ENCODE data around the gene ZBTB20.

The ZBTB20 gene

DNA sequence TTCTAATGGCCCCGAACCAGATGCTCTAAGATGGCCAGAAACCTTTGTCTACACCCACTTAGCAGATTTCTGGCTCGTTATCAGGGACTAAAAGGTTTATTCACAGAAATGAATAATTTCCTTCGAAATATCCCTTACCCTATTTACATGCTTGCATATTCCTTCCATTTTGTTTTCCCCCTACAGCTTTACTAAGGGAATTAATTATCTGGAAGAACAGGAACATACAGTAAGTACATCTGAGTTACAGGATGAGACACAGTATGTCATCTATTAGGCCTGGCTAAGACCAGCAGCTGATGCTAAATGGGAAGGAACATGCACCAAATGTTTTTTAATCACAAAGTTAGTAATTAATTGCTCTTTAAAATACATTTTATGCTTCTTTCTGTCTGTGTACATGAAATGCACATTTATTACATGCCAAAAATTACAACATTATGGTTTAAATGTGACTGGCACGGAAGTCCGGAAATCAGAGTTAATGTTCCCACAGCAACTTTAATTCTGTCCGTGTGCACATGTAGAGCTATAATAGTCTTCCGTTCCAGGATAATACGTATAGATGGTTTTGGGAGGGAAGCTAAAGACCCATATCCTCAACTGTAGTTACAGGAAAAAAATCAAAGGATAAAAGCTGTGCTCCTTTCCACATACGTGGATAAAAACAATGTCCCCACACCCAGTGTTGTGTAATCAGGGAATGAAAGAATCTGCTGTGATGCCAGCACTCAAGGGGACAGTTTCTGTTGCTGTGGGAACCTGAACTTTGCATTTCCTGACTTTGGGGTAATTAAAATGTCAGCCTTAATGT lies 771.3 kb downstream of the ZBTB20 start:
- TF ChIP-seq POLR2AphosphoS5 (IDR thresholded peaks at IDR 0.05; ENCODE audit: low read depth): no peak
- TF ChIP-seq SPI1 (IDR thresholded peaks at IDR 0.05; ENCODE audit: borderline replicate concordance, low read depth): no peak
- TF ChIP-seq, protein P1, sequence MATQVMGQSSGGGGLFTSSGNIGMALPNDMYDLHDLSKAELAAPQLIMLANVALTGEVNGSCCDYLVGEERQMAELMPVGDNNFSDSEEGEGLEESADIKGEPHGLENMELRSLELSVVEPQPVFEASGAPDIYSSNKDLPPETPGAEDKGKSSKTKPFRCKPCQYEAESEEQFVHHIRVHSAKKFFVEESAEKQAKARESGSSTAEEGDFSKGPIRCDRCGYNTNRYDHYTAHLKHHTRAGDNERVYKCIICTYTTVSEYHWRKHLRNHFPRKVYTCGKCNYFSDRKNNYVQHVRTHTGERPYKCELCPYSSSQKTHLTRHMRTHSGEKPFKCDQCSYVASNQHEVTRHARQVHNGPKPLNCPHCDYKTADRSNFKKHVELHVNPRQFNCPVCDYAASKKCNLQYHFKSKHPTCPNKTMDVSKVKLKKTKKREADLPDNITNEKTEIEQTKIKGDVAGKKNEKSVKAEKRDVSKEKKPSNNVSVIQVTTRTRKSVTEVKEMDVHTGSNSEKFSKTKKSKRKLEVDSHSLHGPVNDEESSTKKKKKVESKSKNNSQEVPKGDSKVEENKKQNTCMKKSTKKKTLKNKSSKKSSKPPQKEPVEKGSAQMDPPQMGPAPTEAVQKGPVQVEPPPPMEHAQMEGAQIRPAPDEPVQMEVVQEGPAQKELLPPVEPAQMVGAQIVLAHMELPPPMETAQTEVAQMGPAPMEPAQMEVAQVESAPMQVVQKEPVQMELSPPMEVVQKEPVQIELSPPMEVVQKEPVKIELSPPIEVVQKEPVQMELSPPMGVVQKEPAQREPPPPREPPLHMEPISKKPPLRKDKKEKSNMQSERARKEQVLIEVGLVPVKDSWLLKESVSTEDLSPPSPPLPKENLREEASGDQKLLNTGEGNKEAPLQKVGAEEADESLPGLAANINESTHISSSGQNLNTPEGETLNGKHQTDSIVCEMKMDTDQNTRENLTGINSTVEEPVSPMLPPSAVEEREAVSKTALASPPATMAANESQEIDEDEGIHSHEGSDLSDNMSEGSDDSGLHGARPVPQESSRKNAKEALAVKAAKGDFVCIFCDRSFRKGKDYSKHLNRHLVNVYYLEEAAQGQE (IDR thresholded peaks at IDR 0.05; ENCODE audit: insufficient replicate concordance, low read depth): no peak
- no peak for TF ChIP-seq GABPA (IDR thresholded peaks at IDR 0.05; ENCODE audit: low read depth)
- no peak for TF ChIP-seq CTCF (IDR thresholded peaks at IDR 0.05; ENCODE audit: insufficient read depth, low read length)
- DNase-seq (ENCODE audit: low read depth in 1 of 2, low spot score in 1 of 2): no peak
- Histone ChIP-seq H3K4me3 (replicated peaks; ENCODE audit: insufficient read depth, low read length) (no peak overlapping the region), H3K27me3 (ENCODE audit: insufficient read depth, poor library complexity, severe bottlenecking) (no peaks in the 10 kb centered on the region), H3K27ac (replicated peaks) (no peak overlapping the region)

- no peak for DNase-seq (ENCODE audit: low read depth in 1 of 2, low spot score in 1 of 2)
- Histone ChIP-seq H3K4me3 (replicated peaks; ENCODE audit: insufficient read depth, low read length) (no peak overlapping the region), H3K27me3 (ENCODE audit: insufficient read depth, poor library complexity, severe bottlenecking) (no peaks in the 10 kb centered on the region), H3K27ac (replicated peaks) (no peak overlapping the region)
- TF ChIP-seq, protein P1 (IDR thresholded peaks at IDR 0.05; ENCODE audit: insufficient replicate concordance, low read depth): no peak
- TF ChIP-seq SPI1 (IDR thresholded peaks at IDR 0.05; ENCODE audit: borderline replicate concordance, low read depth): no peak
- TF ChIP-seq CTCF (IDR thresholded peaks at IDR 0.05; ENCODE audit: insufficient read depth, low read length): no peak
- no peak for TF ChIP-seq GABPA (IDR thresholded peaks at IDR 0.05; ENCODE audit: low read depth)
- TF ChIP-seq POLR2AphosphoS5 (IDR thresholded peaks at IDR 0.05; ENCODE audit: low read depth): no peak
Measured at GRCh38 chr3:114374433-114374990, 772.6 kb downstream of the ZBTB20 start.

- no peak for DNase-seq (ENCODE audit: low read depth in 1 of 2, low spot score in 1 of 2)
- TF ChIP-seq POLR2AphosphoS5 (IDR thresholded peaks at IDR 0.05; ENCODE audit: low read depth) (no peak), GABPA (IDR thresholded peaks at IDR 0.05; ENCODE audit: low read depth) (no peak), SPI1 (IDR thresholded peaks at IDR 0.05; ENCODE audit: borderline replicate concordance, low read depth) (no peak), CTCF (IDR thresholded peaks at IDR 0.05; ENCODE audit: insufficient read depth, low read length) (no peak)
- TF ChIP-seq, protein P1 (IDR thresholded peaks at IDR 0.05; ENCODE audit: insufficient replicate concordance, low read depth): no peak
- no peak overlapping the region for H3K4me3 ChIP-seq (replicated peaks; ENCODE audit: insufficient read depth, low read length)
- H3K27me3 ChIP-seq (ENCODE audit: insufficient read depth, poor library complexity, severe bottlenecking): no peaks in the 10 kb centered on the region
- no peak overlapping the region for H3K27ac ChIP-seq (replicated peaks)
Measured at GRCh38 chr3:114370537-114371174, 776.4 kb downstream of the ZBTB20 start.
